HCEC 1CT (cell line): ENCODE data around the gene DPP7.
"Not testable (repeated sequence)": the region's sequence is repeated elsewhere in the genome, so short reads cannot be mapped to it uniquely, and the experiment has no call there.

ENCODE experiments used
- DNase-seq: peaks from one replicate; pipeline ENCODE4 v3.0.0-alpha.2; 2017

Gene DPP7

DNA sequence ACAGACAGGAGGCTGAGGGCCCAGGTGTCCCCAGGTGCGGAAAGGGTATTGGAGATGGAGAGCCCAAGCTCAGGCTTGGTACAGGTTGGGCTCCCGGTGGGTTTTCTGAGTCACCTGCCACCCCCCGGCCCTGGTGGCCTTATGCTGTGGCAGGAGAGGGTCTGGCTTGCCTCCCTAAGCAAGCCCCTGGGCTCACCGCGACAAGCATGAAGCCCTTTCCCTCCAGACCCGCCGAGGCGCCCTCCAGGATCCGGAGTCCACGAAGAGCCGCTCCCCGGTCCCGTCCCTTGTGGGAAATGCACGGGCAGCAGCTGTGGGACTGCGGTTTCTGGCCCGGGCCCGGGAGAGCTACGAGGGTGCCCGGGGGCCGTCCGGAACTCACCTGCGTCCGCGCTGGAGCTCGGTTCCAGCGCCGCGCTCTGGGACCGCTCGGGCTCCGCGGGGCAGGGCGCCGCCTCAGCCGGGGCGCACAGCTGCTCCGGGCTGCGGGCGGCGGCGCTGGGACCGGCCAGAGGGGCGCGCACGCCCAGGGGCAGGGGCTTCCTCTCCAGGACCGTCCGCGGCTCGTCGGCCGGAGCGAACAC is 44.9 kb downstream of the DPP7 start:
- no peak for DNase-seq

- DNase-seq = no peak
Observed at GRCh38 chr9:137068539-137069507, 45.7 kb downstream of the DPP7 start.

DNA sequence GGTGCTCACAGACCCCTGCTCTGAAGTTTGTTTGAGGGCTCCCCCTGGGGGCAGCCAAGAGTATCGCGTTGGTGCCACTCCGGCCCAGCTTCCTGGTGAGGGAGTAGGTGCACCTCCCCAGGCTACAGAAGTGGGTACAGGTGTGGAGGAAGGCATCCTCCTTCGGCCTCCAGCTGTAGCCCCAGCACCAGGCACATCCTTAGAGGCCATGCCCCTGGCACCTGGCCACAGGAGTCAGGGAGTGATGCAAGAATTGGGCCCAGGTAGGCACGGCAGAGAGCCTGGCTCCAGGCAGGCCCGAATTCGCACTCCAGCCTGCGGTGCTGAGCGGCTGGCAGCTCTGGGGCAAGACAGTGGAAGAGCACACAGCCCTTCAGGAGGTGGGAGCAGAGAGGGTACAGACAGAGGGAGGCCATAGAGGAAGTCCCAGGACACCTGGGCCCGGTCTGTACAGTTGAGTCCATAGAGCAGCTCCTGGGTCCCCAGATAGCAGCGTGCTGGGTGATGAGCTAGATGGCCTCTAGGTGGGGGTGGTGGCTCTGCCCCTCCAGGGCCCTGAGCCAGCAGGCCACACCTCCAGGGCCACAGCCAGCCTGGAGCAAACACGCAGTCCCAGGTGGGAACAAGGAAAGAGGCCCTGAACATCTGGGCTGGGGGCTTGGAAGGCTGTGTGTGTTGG is 46.5 kb downstream of the DPP7 start:
- peak; percentile 61 for DNase-seq

DNA sequence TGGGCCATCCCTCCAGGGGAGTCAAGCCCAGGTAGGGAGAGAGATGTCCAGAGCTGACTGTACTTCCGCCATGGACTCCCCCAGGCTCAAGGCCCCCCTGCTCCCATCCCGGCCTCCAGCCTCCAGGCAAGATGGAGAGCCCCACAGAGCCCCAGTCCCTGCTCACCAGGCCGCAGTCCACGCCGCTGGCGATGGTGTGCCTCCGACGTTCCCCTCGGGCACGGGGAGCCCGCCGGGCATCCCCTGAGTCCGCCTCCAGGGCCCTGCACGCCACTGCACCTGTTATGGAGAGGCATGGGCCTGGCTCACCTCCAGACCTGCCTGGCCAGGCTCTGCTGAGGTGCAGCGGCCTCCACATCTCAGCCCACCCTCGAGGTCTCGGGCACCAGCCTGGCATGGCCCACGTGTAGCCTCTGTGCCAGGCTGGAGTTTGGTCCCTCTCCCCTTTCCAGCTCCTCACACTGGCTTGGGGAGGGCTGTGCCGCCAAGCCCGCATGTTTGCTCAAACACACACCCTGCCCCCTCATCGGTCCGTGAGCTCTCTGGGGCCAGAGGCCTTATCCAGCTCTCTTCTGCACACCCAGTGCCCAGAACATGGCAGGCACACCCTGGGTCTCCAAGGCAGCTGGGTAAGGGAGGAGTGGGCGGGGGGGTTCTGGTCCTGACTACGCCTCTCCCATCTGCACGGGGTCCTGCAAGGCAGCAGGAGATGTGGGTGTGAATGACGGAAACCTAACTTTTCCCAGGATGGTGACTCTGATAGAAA is 48.3 kb downstream of the DPP7 start:
- DNase-seq = no peak

DNA sequence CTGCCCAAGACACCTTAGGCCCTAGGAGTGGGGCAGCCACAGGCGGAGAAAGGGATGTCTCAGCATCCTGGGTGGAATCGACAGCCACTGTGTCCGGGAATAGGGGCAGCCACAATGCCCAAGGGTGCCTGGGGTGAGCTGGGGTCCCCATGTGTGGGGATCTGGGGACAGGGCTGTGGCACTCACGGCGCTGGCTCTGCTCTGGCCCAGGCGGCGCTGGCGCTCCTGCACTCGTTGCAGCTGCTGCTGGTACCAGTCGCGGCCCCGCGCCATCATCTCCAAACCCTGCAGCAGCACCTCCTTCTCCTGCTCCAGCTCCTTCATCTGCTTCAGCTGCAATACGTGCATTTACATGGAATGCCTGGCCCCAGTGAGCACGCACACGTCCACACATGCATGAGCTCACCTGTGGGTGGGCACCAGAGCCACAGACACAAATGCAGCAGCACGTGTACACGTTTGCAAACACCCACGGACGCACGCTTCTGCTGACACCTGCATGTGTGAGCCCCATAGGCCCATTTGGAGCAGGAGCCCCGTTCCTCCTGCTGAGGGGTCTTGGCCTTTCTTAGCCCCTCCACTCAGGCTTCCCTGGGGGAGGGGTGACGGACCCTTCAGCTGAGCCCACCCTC is 49.1 kb downstream of the DPP7 start:
- no peak for DNase-seq

DNA sequence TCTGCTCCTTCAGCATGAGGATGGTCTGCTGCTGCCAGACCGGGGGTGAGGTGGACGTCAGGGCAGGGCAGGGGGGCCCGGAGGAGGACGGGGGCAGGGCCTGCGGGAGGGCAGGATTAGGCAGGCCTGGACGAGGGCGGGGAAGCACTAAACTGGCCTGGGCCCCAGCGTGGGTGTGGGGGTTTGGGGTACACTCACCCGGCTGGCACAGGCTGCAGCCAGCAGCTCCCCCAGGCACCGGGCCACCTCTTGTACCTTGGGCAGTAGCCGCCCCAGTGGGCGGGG is 49.7 kb downstream of the DPP7 start:
- no peak for DNase-seq

GRCh38 chr9:137064027-137064879 is 50.3 kb downstream of the DPP7 start:
- DNase-seq = peak; percentile 56

DNA sequence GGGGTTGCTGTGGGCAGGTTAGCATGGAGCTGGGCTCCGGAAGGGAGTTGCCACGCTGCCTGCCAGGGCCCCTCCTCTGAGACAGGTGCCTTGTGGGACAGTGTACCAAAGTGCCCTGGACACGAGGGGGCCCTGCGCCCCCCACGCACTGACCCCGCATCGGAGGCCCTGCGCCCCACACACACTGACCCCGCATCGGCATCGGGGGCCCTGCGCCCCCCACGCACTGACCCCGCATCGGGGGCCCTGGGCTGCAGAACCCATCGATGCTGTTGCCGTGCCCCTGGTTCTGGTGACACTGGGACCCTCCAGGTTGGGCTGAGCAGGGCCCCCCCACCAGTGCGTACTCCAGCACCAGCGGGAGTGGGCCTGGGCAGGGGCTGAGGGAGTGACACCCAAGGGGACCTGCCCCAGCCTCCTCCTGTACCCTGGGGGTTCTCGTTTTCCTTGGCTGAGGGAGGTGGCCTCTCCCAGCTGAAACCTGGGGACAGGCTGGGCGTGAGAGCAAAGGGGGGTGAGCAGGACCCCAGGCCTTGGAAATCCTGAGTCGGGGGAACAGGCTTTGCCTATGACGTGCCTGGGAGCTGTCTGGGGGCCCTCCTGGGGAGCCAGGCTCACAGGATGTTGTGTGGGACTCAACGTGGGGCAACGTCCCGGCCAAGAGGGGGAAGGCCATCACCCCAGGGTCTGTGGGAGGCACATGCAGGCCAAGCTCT is 51.1 kb downstream of the DPP7 start:
- no peak for DNase-seq

- DNase-seq = not testable (repeated sequence)
Observed at GRCh38 chr9:137062798-137063197, 51.7 kb downstream of the DPP7 start.

GRCh38 chr9:137062384-137062783 is 52.1 kb downstream of the DPP7 start:
- no peak for DNase-seq
